LNCAP (cell line): ENCODE data around the gene TRAF3.

Source experiments
- TF ChIP-seq, protein P1 (sequence below): fragments of 450-650 bp; IDR thresholded peaks from 2 replicates; pipeline ENCODE4 v1.5.1; 2017; ENCODE audit warnings: mild to moderate bottlenecking

TRAF3 gene

DNA sequence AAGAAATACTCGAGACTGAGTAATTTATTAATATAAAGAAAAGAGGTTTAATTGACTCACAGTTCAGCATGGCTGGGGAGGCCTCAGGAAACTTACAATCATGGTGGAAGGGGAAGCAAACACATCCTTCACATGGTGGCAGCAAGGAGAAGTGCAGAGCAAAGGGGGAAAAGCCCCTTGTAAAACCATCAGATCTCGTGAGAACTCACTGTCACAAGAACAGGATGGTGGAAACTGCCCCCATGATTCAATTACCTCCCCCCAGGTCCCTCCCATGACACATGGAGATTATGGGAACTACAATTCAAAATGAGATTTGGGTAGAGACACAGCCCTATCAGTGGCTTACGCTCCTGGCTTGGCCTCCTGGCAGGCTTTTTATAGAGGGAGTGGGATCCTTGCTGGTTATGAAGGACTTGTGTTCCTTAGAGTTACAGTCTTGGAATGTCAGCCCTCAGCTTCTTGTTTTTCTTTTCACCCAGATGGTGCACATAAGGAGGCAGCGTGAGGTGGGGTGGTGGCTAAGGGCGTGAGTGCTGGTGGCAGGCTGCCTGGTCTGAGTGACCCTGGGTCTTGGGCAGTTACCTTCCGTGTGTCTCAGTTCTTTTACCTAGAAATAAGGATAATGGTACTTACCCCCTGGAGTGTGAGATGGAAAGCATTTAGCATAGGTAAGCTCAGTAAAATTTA is 25.7 kb downstream of the TRAF3 start:
- TF ChIP-seq, protein P1, sequence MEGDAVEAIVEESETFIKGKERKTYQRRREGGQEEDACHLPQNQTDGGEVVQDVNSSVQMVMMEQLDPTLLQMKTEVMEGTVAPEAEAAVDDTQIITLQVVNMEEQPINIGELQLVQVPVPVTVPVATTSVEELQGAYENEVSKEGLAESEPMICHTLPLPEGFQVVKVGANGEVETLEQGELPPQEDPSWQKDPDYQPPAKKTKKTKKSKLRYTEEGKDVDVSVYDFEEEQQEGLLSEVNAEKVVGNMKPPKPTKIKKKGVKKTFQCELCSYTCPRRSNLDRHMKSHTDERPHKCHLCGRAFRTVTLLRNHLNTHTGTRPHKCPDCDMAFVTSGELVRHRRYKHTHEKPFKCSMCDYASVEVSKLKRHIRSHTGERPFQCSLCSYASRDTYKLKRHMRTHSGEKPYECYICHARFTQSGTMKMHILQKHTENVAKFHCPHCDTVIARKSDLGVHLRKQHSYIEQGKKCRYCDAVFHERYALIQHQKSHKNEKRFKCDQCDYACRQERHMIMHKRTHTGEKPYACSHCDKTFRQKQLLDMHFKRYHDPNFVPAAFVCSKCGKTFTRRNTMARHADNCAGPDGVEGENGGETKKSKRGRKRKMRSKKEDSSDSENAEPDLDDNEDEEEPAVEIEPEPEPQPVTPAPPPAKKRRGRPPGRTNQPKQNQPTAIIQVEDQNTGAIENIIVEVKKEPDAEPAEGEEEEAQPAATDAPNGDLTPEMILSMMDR = no peak

DNA sequence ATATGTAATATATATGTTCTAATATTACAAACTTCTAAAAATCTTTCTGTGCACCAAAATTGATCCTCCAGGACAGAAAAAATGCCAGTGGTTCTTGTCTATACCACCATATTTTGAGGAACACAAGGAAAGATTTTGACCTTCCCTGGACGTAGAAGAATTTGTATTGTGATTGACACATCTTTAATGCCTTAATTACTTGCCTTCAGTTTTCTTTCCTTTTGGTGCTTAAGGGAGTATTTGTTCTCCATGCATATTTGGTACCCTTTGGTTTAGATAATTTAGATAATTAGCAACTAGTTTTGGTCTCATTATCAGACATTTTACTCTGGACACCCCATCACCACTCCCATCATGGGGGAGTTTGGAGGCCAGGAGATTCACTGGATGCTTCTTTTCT is 27.6 kb downstream of the TRAF3 start:
- TF ChIP-seq, protein P1 = no peak

DNA sequence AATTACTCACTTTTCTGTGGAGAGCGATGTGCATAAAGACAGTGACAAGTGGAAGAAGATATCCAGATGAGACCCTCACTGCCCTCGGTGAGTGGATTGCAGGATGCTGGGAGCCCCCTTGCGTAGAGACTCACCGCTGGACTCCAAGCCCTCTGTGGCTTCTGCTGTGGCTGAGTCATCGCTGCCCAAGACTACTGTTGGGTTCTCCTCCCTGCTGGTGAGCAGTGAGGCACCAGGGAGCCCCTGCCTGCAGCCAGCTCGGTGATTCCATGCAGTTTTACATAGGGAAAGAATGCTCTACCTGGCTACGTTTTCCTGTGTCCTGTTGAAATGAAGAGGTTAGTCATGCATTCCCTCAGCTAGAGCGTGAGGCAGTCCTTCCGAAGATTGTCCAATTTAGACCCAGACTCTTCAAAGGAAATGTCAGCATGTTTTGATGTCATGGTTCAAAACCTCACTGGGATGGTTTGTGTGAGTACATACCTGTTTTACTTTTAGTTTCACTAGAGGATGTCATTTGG is 28.2 kb downstream of the TRAF3 start:
- TF ChIP-seq, protein P1 = no peak

DNA sequence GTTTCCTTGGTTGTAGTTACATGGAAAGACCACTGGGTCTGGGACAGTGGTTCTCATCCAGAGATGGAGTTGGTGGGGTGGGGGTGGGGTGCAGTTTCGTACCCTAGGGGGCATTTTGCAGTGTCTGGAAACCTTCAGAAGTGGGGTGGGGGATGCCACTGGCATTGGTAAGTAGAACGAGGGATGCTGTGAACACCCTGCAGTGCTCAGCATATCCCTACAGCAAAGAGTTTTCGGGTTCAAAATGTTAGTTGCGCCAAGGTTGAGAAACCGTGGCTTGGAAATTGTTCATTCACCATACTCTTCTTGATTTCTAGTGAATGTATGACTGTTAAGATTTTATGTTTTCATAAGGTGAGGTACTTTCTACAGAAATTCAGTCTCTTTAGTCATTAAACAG is 28.7 kb downstream of the TRAF3 start:
- TF ChIP-seq, protein P1 = no peak

DNA sequence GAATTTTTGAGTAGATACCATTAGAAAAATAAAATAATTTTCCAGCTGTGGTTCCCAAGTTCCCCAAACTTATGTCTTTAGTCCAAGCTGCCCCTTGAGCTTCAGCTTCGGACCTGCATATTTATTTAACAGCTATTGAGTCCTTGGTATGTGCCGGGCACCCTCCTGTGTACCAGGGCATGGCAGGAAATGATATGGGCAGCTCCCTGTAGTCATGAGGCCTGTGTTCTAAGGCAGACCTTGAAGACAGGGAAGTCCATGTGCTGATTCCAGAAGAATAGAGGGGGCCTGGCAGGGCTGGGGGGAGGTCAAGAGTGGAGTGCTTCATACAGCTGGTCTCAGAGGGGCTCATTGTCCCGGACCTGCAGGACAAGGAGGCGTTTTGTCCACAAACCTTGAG is 29.2 kb downstream of the TRAF3 start:
- TF ChIP-seq, protein P1 = no peak

DNA sequence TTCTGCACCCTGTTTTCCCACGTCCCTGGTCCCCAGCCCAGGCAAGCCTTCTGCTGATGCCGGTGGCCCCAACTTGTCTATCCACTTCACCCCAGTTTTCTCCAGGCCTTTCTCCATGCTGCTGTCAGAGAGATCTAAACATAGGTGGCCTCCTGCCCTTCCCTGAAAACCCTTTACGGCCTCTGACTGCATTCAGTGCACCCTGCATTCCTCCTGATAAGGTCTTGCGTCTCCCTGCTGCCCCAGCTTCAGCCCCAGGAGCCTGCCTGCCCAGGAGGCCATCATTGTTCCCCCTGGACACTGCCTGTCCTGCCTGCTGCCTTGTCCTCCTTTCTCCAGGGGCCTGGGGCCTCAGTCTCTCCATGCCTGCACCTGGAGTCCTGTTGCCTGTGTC is 29.8 kb downstream of the TRAF3 start:
- TF ChIP-seq, protein P1 = no peak

DNA sequence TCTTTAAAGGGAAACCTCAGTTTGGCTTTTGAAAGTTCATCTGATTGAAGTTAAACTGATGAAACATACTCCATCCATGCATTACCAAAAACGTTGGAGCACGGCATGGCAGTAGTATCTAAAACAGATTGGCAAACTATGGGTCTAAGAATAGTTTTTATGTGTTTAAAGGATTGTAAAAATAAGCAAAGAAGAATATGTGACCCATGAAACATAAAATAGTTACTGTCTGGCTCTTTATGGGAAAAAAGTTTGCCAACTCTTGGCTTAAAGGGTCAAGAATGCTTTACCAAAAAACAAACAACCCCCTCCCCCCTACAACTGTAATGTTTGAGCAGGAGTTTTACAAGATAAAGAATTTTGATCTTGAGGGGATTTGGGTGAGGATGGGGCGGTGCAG is 32.6 kb downstream of the TRAF3 start:
- TF ChIP-seq, protein P1 = no peak

DNA sequence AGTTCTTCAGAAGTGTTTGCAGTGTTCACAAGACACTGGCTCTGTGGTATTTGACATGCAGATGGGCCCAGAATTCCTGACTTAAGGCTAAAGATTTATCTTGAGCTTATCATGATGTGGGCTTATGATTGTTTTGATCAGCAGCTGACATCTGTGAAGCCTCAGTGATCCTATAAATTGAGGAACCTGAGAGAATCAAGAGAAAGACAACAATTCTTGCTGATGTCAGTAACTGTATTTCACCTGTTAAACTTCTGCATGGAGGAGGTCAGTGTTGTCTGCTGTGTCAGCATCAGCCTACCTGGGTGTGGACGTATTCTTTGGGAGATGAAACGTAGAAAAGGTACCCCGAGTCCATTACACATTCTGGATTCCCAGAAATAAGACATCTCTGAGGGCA is 33.3 kb downstream of the TRAF3 start:
- TF ChIP-seq, protein P1 = no peak
